HFFc6 (cell line): Measurements from ENCODE around the gene PPP1R7. TPM values are rescaled to one million over a fixed set of nuclear protein-coding genes. Genes with fewer than 3 reads are reported as not detected.

ENCODE experiments used
- DNase-seq: peaks from one replicate; pipeline ENCODE4 v3.0.0-alpha.2; 2018
- H3K27ac Mint-ChIP-seq: 2 replicates; pipeline ENCODE4 v1.8.0; 2020; ENCODE audit warnings: mild to moderate bottlenecking, mixed read lengths
- H3K27me3 Mint-ChIP-seq: 2 replicates; pipeline ENCODE4 v1.8.0; 2021; ENCODE audit warnings: mild to moderate bottlenecking, moderate library complexity, mixed read lengths; ENCODE audit not compliant: insufficient read depth
- H3K36me3 Mint-ChIP-seq: 2 replicates; pipeline ENCODE4 v1.8.0; 2021; ENCODE audit warnings: low read depth, mixed read lengths
- H3K4me1 Mint-ChIP-seq: 2 replicates; pipeline ENCODE4 v1.8.0; 2020; ENCODE audit warnings: low read depth, mixed read lengths
- H3K4me3 Mint-ChIP-seq: 2 replicates; pipeline ENCODE4 v1.8.0; 2020; ENCODE audit warnings: mild to moderate bottlenecking, moderate library complexity, mixed read lengths
- H3K9me3 Mint-ChIP-seq: 2 replicates; pipeline ENCODE4 v1.8.0; 2020; ENCODE audit warnings: mild to moderate bottlenecking, mixed read lengths
- CTCF ChIP-seq: fragments of 200-600 bp; sonication (generic); IDR thresholded peaks from 2 replicates; pipeline ENCODE4 v1.5.0; 2021; ENCODE audit warnings: antibody characterized with exemption, mild to moderate bottlenecking
- total RNA-seq, 6 experiments: library from RNA; stranded (reverse); fragmentation: NEBNext Ultra II Directional; extraction: Animal tissue kit (Norgen Biotek cat#: 25700); gene quantifications; 2 replicates in 1 of 6; 3 replicates in 5 of 6; pipeline ENCODE4 v1.2.3, GENCODE V29; 2021

PPP1R7 gene
- total RNA-seq, 6 experiments from 2014 or later: 90.6 to 117 (median 103) TPM

- no peak overlapping the region for H3K4me3 Mint-ChIP-seq
- no peaks in the 10 kb centered on the region for H3K36me3 Mint-ChIP-seq
- no peaks in the 10 kb centered on the region for H3K9me3 Mint-ChIP-seq
- no peak overlapping the region for H3K27ac Mint-ChIP-seq
- DNase-seq: no peak
- no peaks in the 10 kb centered on the region; the same call in none of the 2 replicates for H3K27me3 Mint-ChIP-seq
- no peaks in the 10 kb centered on the region for H3K4me1 Mint-ChIP-seq
- no peak for TF ChIP-seq CTCF
Observed at GRCh38 chr2:241128266-241128665, 22.0 kb upstream of the PPP1R7 start.

- Mint-ChIP-seq H3K4me1 (no peaks in the 10 kb centered on the region), H3K4me3 (no peak overlapping the region), H3K27ac (no peak overlapping the region), H3K36me3 (no peaks in the 10 kb centered on the region), H3K9me3 (no peaks in the 10 kb centered on the region), H3K27me3 (no peaks in the 10 kb centered on the region; the same call in none of the 2 replicates)
- TF ChIP-seq CTCF: no peak
- no peak for DNase-seq
Observed at GRCh38 chr2:241129086-241129871, 21.0 kb upstream of the PPP1R7 start.

DNA sequence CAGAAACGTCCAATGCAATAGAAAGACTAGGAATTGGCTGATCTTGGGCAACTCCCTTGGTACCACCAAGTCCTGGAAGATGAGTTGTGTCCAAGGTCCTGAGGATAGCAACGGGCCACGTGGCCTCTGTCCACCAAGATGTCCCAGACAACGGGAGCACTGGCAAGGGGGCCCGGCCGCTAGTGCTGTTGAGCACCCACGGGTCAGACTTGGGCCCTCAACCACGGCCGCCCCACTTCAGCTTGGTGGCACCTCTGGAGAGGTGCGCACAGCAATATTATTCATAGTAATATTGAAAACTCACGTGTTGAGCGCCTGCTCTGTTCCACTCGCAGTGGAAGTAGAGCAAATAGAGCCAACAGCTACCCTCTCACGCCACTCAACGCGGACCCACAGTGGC, 20.0 kb upstream of the PPP1R7 start:
- H3K4me3 Mint-ChIP-seq: no peak overlapping the region
- H3K27me3 Mint-ChIP-seq: no peaks in the 10 kb centered on the region; the same call in none of the 2 replicates
- H3K36me3 Mint-ChIP-seq: no peaks in the 10 kb centered on the region
- H3K27ac Mint-ChIP-seq: no peak overlapping the region
- TF ChIP-seq CTCF: no peak
- no peaks in the 10 kb centered on the region for H3K9me3 Mint-ChIP-seq
- no peak for DNase-seq
- H3K4me1 Mint-ChIP-seq: no peaks in the 10 kb centered on the region

GRCh38 chr2:241131531-241131930, 18.7 kb upstream of the PPP1R7 start:
- TF ChIP-seq CTCF: no peak
- no peak overlapping the region for H3K4me3 Mint-ChIP-seq
- no peaks in the 10 kb centered on the region for H3K36me3 Mint-ChIP-seq
- H3K4me1 Mint-ChIP-seq: no peaks in the 10 kb centered on the region
- no peak for DNase-seq
- no peaks in the 10 kb centered on the region; the same call in none of the 2 replicates for H3K27me3 Mint-ChIP-seq
- H3K27ac Mint-ChIP-seq: no peak overlapping the region
- H3K9me3 Mint-ChIP-seq: no peaks in the 10 kb centered on the region

GRCh38 chr2:241132538-241133435, 17.5 kb upstream of the PPP1R7 start:
- Mint-ChIP-seq H3K4me3 (no peak overlapping the region), H3K4me1 (no peaks in the 10 kb centered on the region), H3K27ac (no peak overlapping the region), H3K36me3 (no peaks in the 10 kb centered on the region), H3K27me3 (no peaks in the 10 kb centered on the region; the same call in none of the 2 replicates), H3K9me3 (no peaks in the 10 kb centered on the region)
- DNase-seq: no peak
- TF ChIP-seq CTCF: no peak
